EL (cell line): ENCODE results near the gene CITED1.
"Not testable (repeated sequence)": the region's sequence is repeated elsewhere in the genome, so short reads cannot be mapped to it uniquely, and the experiment has no call there.

Experiments used
- DNase-seq: peaks from one replicate; pipeline ENCODE4 v3.0.0-alpha.2; 2016

The CITED1 gene

GRCh38 chrX:72305286-72306084, at the start of gene CITED1:
Gene CITED1, minus strand, starts transcription at chrX:72305914. Its CDS starts 3,045 bp downstream, at chrX:72302869.
- peak; percentile 13 for DNase-seq

- DNase-seq = no peak
Observed at GRCh38 chrX:72352786-72353185, 47.1 kb upstream of the CITED1 start.

GRCh38 chrX:72351606-72352334, 46.1 kb upstream of the CITED1 start:
- DNase-seq = no peak

GRCh38 chrX:72349190-72349589, 43.5 kb upstream of the CITED1 start:
- DNase-seq = no peak

GRCh38 chrX:72348247-72348979, 42.7 kb upstream of the CITED1 start:
- DNase-seq = no peak

- DNase-seq = no peak
Observed at GRCh38 chrX:72347366-72347765, 41.7 kb upstream of the CITED1 start.

- no peak for DNase-seq
Observed at GRCh38 chrX:72346302-72346949, 40.7 kb upstream of the CITED1 start.

GRCh38 chrX:72340626-72341025, 34.9 kb upstream of the CITED1 start:
- DNase-seq = no peak

GRCh38 chrX:72340041-72340440, 34.3 kb upstream of the CITED1 start:
- DNase-seq = no peak

GRCh38 chrX:72330131-72330530, 24.4 kb upstream of the CITED1 start:
- DNase-seq = no peak

- DNase-seq = no peak
Observed at GRCh38 chrX:72326605-72327300, 21.0 kb upstream of the CITED1 start.

GRCh38 chrX:72319651-72320050, 13.9 kb upstream of the CITED1 start:
- not testable (repeated sequence) for DNase-seq

GRCh38 chrX:72317139-72317538, 11.4 kb upstream of the CITED1 start:
- no peak for DNase-seq

GRCh38 chrX:72316408-72317110, 10.8 kb upstream of the CITED1 start:
- DNase-seq = no peak

- DNase-seq = no peak
Observed at GRCh38 chrX:72314881-72315280, 9.2 kb upstream of the CITED1 start.

- DNase-seq = no peak
Observed at GRCh38 chrX:72313707-72314641, 8.3 kb upstream of the CITED1 start.

- DNase-seq = no peak
Observed at GRCh38 chrX:72312311-72312940, 6.7 kb upstream of the CITED1 start.

- DNase-seq = no peak
Observed at GRCh38 chrX:72309297-72310071, 3.8 kb upstream of the CITED1 start.
